Hematopoietic multipotent progenitor cell (in vitro differentiated cells): Measurements from ENCODE around the gene GPHN. TPM values are rescaled to one million over a fixed set of nuclear protein-coding genes. Genes with fewer than 3 reads are reported as not detected.
A peak's percentile ranks its signal among the peaks of the same experiment; 100 is the strongest.
"Not testable (repeated sequence)": the region's sequence is repeated elsewhere in the genome, so short reads cannot be mapped to it uniquely, and the experiment has no call there.

Experiments used
- DNase-seq, 3 donors: peaks; one replicate each; pipeline ENCODE4 v3.0.0-alpha.2; 2011 to 2015; ENCODE audit warnings: low read depth in 2 of 3, low spot score in 2 of 3
- total RNA-seq: library from RNA; depleted of rRNA; stranded (reverse); fragments of >200 nt; gene quantifications from one replicate; pipeline ENCODE4 v1.2.3, GENCODE V29; 2012

GPHN gene
- total RNA-seq, 1 donor: 8.6 TPM

- no peak for DNase-seq
These were observed 142.6 kb downstream of the GPHN start for GRCh38 chr14:66650491-66650911.

GRCh38 chr14:66651536-66652220, 143.7 kb downstream of the GPHN start:
- no peak for DNase-seq

GRCh38 chr14:66652525-66653106, 144.7 kb downstream of the GPHN start:
- no peak for DNase-seq

GRCh38 chr14:66657780-66658179, 149.8 kb downstream of the GPHN start:
- DNase-seq: no peak

GRCh38 chr14:66662374-66662773, 154.4 kb downstream of the GPHN start:
- DNase-seq: no peak

- DNase-seq: no peak
These were observed 169.8 kb downstream of the GPHN start for GRCh38 chr14:66677780-66678179.

GRCh38 chr14:66680216-66680615, 172.3 kb downstream of the GPHN start:
- no peak for DNase-seq

GRCh38 chr14:66696326-66696725, 188.4 kb downstream of the GPHN start:
- DNase-seq: no peak

GRCh38 chr14:66698503-66698902, 190.6 kb downstream of the GPHN start:
- no peak for DNase-seq

GRCh38 chr14:66701813-66702212, 193.9 kb downstream of the GPHN start:
- no peak for DNase-seq

- DNase-seq: peak in 1 of 3 donors; percentile 51
These were observed 200.3 kb downstream of the GPHN start for GRCh38 chr14:66708267-66708666.

GRCh38 chr14:66709291-66709690, 201.3 kb downstream of the GPHN start:
- no peak for DNase-seq

- DNase-seq: peak in 1 of 3 donors; percentile 52
These were observed 206.3 kb downstream of the GPHN start for GRCh38 chr14:66714291-66714690.

- not testable (repeated sequence) for DNase-seq
These were observed 207.4 kb downstream of the GPHN start for GRCh38 chr14:66715313-66715712.

GRCh38 chr14:66716227-66716626, 208.3 kb downstream of the GPHN start:
- no peak for DNase-seq

GRCh38 chr14:66717561-66718140, 209.7 kb downstream of the GPHN start:
- DNase-seq: peak in 2 of 3 donors; percentile 65 to 90

GRCh38 chr14:66724996-66725395, 217.0 kb downstream of the GPHN start:
- no peak for DNase-seq

GRCh38 chr14:66731298-66731697, 223.4 kb downstream of the GPHN start:
- DNase-seq: not testable (repeated sequence)

GRCh38 chr14:66735853-66736252, 227.9 kb downstream of the GPHN start:
- no peak for DNase-seq

GRCh38 chr14:66739826-66740225, 231.9 kb downstream of the GPHN start:
- DNase-seq: no peak

GRCh38 chr14:66745078-66745477, 237.1 kb downstream of the GPHN start:
- DNase-seq: no peak
